ENCODE data around the gene AK5.

DNA sequence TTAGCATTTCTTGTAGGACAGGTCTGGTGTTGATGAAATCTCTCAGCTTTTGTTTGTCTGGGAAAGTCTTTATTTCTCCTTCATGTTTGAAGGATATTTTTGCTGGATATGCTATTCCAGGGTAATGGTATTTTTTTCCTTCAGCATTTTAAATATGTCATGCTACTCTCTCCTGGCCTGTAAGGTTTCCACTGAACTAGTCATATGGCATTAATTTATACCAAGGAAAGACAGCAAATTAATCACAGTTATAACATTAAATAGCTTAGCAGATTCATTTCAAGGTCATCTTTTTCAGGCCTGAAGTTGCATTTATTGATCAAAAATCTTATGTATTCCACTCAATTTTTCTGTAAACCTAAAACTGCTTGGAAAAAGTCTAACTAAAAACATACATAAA lies 54.9 kb downstream of the AK5 start:
- TF ChIP-seq, protein P1, sequence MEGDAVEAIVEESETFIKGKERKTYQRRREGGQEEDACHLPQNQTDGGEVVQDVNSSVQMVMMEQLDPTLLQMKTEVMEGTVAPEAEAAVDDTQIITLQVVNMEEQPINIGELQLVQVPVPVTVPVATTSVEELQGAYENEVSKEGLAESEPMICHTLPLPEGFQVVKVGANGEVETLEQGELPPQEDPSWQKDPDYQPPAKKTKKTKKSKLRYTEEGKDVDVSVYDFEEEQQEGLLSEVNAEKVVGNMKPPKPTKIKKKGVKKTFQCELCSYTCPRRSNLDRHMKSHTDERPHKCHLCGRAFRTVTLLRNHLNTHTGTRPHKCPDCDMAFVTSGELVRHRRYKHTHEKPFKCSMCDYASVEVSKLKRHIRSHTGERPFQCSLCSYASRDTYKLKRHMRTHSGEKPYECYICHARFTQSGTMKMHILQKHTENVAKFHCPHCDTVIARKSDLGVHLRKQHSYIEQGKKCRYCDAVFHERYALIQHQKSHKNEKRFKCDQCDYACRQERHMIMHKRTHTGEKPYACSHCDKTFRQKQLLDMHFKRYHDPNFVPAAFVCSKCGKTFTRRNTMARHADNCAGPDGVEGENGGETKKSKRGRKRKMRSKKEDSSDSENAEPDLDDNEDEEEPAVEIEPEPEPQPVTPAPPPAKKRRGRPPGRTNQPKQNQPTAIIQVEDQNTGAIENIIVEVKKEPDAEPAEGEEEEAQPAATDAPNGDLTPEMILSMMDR (IDR thresholded peaks at IDR 0.05): no peak
- no peak for TF ChIP-seq POLR2A (IDR thresholded peaks at IDR 0.05)
